HG03558 (cell line): Measurements from ENCODE around the gene FOXO6.

ENCODE experiments used
- ATAC-seq: cut with Tn5 transposase; IDR thresholded peaks from one replicate; pipeline ENCODE4 v1.9.1; 2021; ENCODE audit warnings: moderate number of reproducible peaks; ENCODE audit not compliant: unreplicated experiment; ENCODE audit errors: extremely low read depth

Gene FOXO6

GRCh38 chr1:41397020-41397419 lies 35.8 kb downstream of the FOXO6 start:
- no peak for ATAC-seq

DNA sequence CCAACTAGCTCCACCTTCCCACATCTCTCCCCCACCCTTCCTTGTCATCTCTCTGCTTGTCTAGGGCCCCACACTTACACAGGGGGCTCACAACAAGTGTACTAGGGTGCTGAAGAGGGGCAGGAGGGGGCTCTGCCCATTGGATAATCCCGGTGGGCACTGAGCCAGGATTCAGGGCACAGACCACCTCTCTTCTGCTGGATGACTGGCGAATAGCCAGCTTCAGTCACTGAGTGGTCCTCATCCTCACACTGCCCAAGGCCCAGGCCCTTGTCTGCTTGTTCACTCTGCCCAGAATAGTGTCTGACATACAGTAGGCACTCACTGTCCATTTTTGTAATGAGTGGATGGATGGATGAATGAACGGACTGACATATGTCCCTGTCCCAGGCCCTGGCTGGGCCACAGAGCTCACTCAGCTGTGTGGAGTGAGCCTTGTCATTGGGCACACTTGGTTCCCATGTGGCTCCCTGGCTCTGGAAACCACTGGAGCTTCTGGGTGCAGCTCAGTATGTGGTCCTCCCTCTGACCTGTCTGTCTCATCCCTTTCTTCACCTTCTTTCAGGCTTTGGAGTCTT lies 36.6 kb downstream of the FOXO6 start:
- no peak for ATAC-seq

DNA sequence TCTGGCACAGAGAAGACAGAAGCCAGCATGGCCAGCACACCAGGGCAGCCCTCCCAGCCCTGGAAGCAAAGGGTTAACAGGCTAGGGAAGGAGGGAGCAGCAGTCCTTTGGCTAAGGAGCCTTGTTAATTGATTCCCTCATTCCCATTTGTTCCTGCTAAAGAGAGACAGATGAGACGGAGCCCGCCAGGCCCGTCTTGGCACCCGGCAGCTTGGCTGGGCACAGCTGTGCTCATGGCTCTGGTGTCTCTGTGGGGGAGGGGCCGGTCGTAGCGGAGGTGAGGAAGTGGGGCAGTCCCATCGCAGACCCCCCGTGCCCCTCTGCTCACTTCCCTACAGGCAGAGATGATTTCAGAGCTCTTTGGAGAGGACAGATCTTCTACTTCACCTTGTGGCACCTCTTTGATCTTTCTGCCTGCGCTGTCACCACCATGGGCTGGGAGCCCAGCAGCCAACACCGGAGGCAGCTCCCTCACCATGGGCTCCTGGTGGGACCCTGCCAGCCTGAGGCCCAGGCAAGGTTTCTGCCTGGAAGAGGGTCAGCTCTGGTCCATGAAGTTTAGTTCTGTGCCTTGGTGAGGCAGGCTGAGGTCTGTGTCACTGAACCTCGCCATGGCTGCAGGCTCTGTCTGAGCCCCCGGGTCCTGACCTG lies 38.0 kb downstream of the FOXO6 start:
- ATAC-seq = no peak

GRCh38 chr1:41400225-41400624 lies 39.0 kb downstream of the FOXO6 start:
- ATAC-seq = no peak

GRCh38 chr1:41401899-41402298 lies 40.7 kb downstream of the FOXO6 start:
- ATAC-seq = no peak

DNA sequence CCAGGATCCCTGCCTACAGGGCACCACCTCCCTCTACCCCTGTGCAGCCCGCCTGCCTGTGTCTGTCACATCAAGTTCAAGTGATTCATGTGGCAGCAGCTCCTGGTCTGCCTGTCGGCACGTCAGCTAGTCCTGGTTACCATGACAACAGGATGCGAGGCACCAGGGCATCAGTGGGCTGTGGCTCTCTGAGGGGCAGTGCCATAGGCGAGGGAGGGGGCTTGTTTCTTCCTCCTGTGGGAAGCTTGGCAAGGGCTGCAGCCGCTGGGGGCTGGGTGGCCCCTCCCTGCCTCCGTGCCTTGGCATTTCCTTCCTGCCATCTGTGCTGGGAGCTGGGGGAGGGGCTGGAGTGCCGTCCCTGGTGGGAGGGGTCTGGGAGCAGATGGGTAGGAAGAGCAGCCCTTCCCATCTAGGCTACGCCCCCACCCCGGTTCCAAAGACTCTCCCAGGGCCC lies 43.1 kb downstream of the FOXO6 start:
- no peak for ATAC-seq

- ATAC-seq = no peak
Measured at GRCh38 chr1:41407664-41408252, 46.5 kb downstream of the FOXO6 start.

DNA sequence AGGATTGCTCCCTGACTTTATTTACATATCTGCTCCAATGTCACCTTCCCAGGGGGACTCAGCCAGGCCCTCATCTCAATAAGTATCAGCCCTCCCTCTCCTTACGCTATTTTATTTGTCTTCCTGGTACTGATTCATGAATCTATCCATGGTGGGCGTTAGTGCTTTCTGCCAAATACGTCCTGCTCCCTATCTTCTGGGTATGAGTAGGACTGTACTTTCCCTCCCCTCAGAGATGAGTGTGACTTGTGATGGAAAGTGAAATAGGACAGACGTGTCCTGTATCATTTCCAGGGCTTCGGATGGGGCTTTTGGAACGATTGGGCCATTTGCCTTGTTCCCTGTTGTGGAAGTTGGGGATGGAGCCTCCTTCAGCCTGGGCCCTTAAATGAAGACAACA lies 47.5 kb downstream of the FOXO6 start:
- ATAC-seq = no peak

GRCh38 chr1:41409825-41410224 lies 48.6 kb downstream of the FOXO6 start:
- ATAC-seq = no peak

DNA sequence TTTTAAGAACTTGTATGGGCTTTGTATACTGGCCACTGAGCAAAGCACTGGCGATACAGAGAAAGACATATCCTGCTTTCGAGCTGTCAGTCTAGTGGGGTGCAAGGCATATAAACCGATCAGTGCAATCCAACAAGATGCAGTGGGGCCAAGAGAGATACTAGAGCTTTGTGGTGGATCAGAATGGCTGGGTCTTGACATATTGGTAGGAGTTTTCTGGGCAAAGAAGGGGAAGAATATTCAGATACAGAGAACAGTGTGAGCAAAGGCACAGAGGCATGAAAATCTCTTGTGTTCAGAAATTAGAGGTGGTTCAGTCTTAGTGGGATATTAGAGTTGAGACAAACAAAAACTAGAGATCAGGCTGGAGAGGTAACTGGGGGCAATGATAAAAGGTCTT lies 49.2 kb downstream of the FOXO6 start:
- ATAC-seq = no peak

GRCh38 chr1:41411229-41411628 lies 50.0 kb downstream of the FOXO6 start:
- no peak for ATAC-seq

DNA sequence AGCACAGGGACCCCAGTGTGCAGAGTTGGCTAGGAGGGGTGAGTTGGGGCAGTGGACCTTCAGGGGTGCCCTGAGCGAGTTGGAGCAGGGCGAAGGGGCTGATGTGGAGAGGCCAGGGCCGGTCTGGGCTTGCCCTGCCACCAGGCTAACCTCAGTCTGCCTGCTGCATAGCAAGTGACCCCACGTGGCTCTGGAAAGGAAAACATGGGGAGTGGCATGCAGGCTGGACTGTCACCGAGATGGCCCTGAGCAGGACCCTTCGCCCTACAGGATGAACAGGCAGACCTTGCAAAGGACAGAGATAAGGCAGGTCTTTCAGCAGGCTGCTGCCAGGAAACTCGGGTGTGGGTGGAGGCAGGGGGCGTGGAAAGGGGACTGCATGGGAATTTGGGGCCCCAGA lies 51.5 kb downstream of the FOXO6 start:
- no peak for ATAC-seq

DNA sequence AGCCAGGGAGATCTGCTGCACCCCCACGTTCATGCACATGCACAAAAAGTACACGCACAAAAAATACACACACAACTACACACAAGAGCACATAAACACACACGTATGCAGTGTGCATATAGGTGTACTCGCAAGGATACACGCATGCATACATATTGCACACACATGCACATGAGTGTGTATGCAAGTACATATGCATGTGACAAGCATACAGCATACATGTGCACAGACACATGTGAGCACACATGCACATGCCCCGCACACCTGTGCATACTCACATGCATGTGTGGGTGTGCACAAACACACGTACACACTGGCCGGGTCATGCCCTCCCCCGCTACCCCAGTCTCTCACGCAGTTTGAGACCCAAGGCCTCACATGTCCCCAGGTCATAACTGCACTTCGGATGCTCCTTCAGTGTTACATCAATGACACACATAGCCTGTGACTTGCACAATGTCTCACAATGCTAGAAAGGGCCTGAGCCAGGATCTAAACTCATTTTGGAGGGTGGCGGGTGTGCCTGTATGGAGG lies 52.6 kb downstream of the FOXO6 start:
- ATAC-seq = no peak

GRCh38 chr1:41414296-41414695 lies 53.1 kb downstream of the FOXO6 start:
- no peak for ATAC-seq

DNA sequence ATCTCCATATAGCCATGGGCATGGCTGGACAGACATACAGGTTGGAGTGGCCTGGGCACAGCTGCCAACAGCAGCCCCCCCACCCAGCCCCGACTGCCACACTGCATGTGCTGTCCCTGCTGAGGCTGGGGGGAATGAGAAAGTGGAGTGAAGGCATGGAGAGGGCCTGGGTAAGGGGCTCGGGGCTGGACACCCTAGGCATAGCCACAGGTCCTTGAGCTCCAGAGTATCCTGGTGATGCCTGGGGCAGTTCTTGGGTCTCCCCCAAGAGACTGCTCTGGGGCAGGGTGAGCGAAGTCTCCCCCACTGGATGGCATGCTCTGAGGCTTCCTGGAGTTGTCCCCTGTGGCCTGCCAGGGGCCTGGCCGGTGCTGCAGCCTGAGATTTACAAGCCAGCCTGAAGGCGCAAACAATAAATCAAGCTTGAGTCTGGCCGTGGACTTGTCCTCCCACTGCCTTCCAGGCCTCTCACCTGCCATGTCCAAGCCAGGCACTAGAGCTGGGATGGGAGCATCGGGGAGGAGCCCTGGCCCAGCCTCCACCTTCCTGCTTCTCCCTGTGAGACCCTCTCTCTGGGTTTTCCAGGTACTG lies 53.6 kb downstream of the FOXO6 start:
- no peak for ATAC-seq

GRCh38 chr1:41416081-41416480 lies 54.8 kb downstream of the FOXO6 start:
- ATAC-seq = no peak

GRCh38 chr1:41416552-41417334 lies 55.5 kb downstream of the FOXO6 start:
- ATAC-seq = no peak

DNA sequence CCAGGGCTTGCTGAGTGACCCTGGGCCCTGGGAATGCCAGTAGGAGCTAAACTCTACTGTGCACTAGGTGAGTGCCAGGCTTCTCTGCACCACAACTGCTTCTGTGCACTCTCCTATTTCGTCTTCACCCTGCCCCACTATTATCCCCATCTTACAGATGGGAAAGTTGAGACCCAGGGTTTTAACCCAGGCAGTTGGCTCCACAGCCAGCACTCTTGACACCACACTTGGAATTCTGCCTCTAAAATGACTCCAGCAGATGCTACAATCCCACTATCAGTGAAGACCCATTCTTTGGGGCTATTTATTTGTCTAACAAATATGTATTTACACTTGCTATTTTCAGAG lies 56.1 kb downstream of the FOXO6 start:
- no peak for ATAC-seq

DNA sequence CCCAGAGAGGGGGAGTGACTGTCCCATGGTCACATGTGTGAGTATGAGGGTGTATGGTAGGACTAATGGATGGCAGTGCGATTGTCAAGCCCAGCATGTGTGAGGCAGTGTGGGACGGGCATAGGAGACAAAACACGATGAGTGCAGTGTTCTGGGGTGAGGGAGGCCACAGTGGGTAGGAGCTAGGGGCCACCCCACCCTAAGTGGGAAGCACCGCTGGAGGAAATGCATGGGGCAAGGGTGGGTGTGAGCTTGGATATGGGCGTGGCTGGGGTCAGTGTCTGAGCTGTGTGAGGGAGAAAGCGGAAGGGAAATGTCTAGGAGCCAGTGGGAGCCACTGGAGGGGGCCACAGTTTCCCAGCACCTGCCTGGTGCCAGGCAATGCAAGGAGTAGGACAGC lies 56.5 kb downstream of the FOXO6 start:
- ATAC-seq = no peak

GRCh38 chr1:41418857-41419583 lies 57.8 kb downstream of the FOXO6 start:
- ATAC-seq = no peak
